Choroid plexus epithelial cell (primary cell): ENCODE results near the gene SEMA3D.

Source experiments
- DNase-seq: peaks from one replicate; pipeline ENCODE4 v3.0.0-alpha.2; 2010; ENCODE audit warnings: low read depth
- H3K4me3 ChIP-seq: 2 replicates; pipeline ENCODE4 v1.5.1; 2011; ENCODE audit warnings: low read depth, mild to moderate bottlenecking, control low read depth, low read length, moderate library complexity
- CTCF ChIP-seq: conservative IDR thresholded peaks from 2 replicates; pipeline ENCODE4 v1.5.1; 2011; ENCODE audit warnings: low read depth, mild to moderate bottlenecking, control low read depth, inconsistent platforms, low read length, moderate library complexity

The SEMA3D gene

GRCh38 chr7:85067371-85067770 lies 119.5 kb downstream of the SEMA3D start:
- H3K4me3 ChIP-seq = no peak overlapping the region
- no peak for DNase-seq
- no peak for TF ChIP-seq CTCF

- no peak for TF ChIP-seq CTCF
- no peak overlapping the region for H3K4me3 ChIP-seq
- DNase-seq = peak; percentile 41
These were observed 120.9 kb downstream of the SEMA3D start for GRCh38 chr7:85065888-85066485.

GRCh38 chr7:85065306-85065705 lies 121.5 kb downstream of the SEMA3D start:
- H3K4me3 ChIP-seq = no peak overlapping the region
- no peak for TF ChIP-seq CTCF
- peak; percentile 80 for DNase-seq

GRCh38 chr7:85062651-85063050 lies 124.2 kb downstream of the SEMA3D start:
- H3K4me3 ChIP-seq = no peak overlapping the region
- no peak for TF ChIP-seq CTCF

GRCh38 chr7:85061456-85061855 lies 125.4 kb downstream of the SEMA3D start:
- no peak for DNase-seq
- no peak for TF ChIP-seq CTCF
- H3K4me3 ChIP-seq = no peak overlapping the region

More at GRCh38 chr7:85062651-85063050, 124.2 kb downstream of the SEMA3D start:
- DNase-seq = no peak

- no peak overlapping the region for H3K4me3 ChIP-seq
- no peak for DNase-seq
- TF ChIP-seq CTCF = no peak
These were observed 126.2 kb downstream of the SEMA3D start for GRCh38 chr7:85060696-85061095.

GRCh38 chr7:85055906-85056305 lies 130.9 kb downstream of the SEMA3D start:
- no peak overlapping the region for H3K4me3 ChIP-seq
- TF ChIP-seq CTCF = no peak
- DNase-seq = no peak
